ACHN (cell line): ENCODE results near the gene PAK4.
"Not testable (repeated sequence)": the region's sequence is repeated elsewhere in the genome, so short reads cannot be mapped to it uniquely, and the experiment has no call there.

Experiments used
- DNase-seq: peaks from one replicate; pipeline ENCODE4 v3.0.0-alpha.2; 2015
- in situ Hi-C: cut with HindIII; loops from 2 replicates; pipeline ENCODE4 v1.10.0; 2017; ENCODE audit warnings: low sequenced_read_pairs, low pct_ligation_motif_present, low pct_unique_long_range_greater_than_20kb

PAK4 gene

GRCh38 chr19:39141929-39142328, 16.3 kb downstream of the PAK4 start:
- DNase-seq: no peak
- in situ Hi-C loops: no loop called here

GRCh38 chr19:39142630-39143029, 17.0 kb downstream of the PAK4 start:
- no peak for DNase-seq
- in situ Hi-C loops: no loop called here

GRCh38 chr19:39143757-39144289, 18.2 kb downstream of the PAK4 start:
- DNase-seq, in situ Hi-C loops: not testable (repeated sequence)

- in situ Hi-C loops: no loop called here
- no peak for DNase-seq
Observed at GRCh38 chr19:39144290-39145071, 18.9 kb downstream of the PAK4 start.

GRCh38 chr19:39145180-39145953, 19.8 kb downstream of the PAK4 start:
- in situ Hi-C loops: no loop called here
- DNase-seq: no peak

- in situ Hi-C loops: no loop called here
- no peak for DNase-seq
Observed at GRCh38 chr19:39146091-39146490, 20.5 kb downstream of the PAK4 start.

- no peak for DNase-seq
- in situ Hi-C loops: no loop called here
Observed at GRCh38 chr19:39146686-39147450, 21.3 kb downstream of the PAK4 start.

- no peak for DNase-seq
- in situ Hi-C loops: no loop called here
Observed at GRCh38 chr19:39147480-39147879, 21.9 kb downstream of the PAK4 start.

GRCh38 chr19:39148939-39149529, 23.4 kb downstream of the PAK4 start:
- in situ Hi-C loops: no loop called here
- peak; percentile 2 for DNase-seq

GRCh38 chr19:39150235-39150634, 24.6 kb downstream of the PAK4 start:
- in situ Hi-C loops: no loop called here
- no peak for DNase-seq

- in situ Hi-C loops: no loop called here
- DNase-seq: no peak
Observed at GRCh38 chr19:39150807-39151600, 25.4 kb downstream of the PAK4 start.

GRCh38 chr19:39152066-39152465, 26.5 kb downstream of the PAK4 start:
- DNase-seq: no peak
- in situ Hi-C loops: no loop called here

- in situ Hi-C loops: no loop called here
- no peak for DNase-seq
Observed at GRCh38 chr19:39154100-39154628, 28.6 kb downstream of the PAK4 start.

- in situ Hi-C loops: no loop called here
- DNase-seq: no peak
Observed at GRCh38 chr19:39154629-39155100, 29.1 kb downstream of the PAK4 start.

GRCh38 chr19:39155114-39155700, 29.6 kb downstream of the PAK4 start:
- DNase-seq: no peak
- in situ Hi-C loops: no loop called here

GRCh38 chr19:39155741-39156140, 30.2 kb downstream of the PAK4 start:
- in situ Hi-C loops: no loop called here
- no peak for DNase-seq
